Upper lobe of left lung (tissue), 4 donors: ENCODE measurements around the gene OR6B2.

Experiments
- EP300 ChIP-seq, 4 donors: sonication (generic); formaldehyde crosslinking; IDR thresholded peaks; one replicate each; pipeline ENCODE4 v1.5.1; 2017; ENCODE audit warnings: antibody characterized with exemption in 4 of 4, control low read depth in 2 of 4
- POLR2A ChIP-seq, 4 donors: fragments of 450-650 bp; IDR thresholded peaks; one replicate each; pipeline ENCODE4 v1.5.1; 2016 to 2017; ENCODE audit warnings: antibody characterized with exemption in 4 of 4, mild to moderate bottlenecking in 2 of 4
- TF ChIP-seq, protein P1 (sequence below), 6 experiments: fragments of 450-650 bp in 4 of 6; fragments of 200-600 bp in 2 of 6; sonication (generic) in 2 of 6; IDR thresholded peaks; one replicate each; pipeline ENCODE4 v1.5.1; 2016 to 2019; ENCODE audit warnings: antibody characterized with exemption in 6 of 6

DNA sequence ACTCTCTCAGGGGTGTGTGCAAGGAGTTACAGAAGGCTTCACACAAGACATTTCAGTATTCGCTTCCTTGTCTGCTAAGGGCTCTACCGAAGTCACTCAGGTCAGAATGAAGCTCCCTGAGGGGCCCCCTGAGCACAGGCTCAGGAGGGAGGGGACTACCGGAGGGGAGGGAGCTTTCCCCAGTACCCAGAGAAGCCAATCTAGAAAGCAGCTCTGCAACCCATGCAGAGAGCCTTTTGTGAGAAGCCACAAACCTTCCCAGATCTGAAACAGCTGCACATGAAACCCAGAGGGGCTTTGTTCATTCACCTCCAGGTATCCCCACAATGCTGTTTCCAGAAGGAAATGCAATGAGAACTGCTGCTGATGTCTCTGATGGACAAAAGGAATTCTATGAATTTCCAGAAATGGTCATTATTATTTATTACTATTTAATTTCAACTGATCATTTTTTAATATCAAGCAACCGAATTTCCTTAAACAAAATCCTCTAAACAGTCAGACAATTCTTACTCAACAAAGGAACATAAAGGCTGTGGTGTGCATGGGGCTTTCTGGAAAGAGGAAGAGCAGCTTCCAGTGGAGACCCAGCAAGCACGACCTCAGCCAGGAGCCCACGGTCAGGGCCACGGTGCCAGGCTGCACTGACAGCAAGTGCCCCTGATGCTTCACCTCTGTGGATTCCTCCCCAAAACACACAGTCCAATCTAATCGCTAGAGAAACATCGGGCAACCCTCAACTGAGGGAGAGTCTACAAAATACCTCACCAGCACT lies 47.0 kb downstream of the OR6B2 start:
- no peak for TF ChIP-seq POLR2A (IDR thresholded peaks at IDR 0.05)
- TF ChIP-seq, protein P1, sequence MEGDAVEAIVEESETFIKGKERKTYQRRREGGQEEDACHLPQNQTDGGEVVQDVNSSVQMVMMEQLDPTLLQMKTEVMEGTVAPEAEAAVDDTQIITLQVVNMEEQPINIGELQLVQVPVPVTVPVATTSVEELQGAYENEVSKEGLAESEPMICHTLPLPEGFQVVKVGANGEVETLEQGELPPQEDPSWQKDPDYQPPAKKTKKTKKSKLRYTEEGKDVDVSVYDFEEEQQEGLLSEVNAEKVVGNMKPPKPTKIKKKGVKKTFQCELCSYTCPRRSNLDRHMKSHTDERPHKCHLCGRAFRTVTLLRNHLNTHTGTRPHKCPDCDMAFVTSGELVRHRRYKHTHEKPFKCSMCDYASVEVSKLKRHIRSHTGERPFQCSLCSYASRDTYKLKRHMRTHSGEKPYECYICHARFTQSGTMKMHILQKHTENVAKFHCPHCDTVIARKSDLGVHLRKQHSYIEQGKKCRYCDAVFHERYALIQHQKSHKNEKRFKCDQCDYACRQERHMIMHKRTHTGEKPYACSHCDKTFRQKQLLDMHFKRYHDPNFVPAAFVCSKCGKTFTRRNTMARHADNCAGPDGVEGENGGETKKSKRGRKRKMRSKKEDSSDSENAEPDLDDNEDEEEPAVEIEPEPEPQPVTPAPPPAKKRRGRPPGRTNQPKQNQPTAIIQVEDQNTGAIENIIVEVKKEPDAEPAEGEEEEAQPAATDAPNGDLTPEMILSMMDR (IDR thresholded peaks at IDR 0.05): no peak
- no peak for TF ChIP-seq EP300 (IDR thresholded peaks at IDR 0.05)
